Heart right ventricle (tissue), 16 donors: Measurements from ENCODE around the gene CRADD. TPM values are rescaled to one million over a fixed set of nuclear protein-coding genes. Genes with fewer than 3 reads are reported as not detected.

ENCODE experiments used
- ATAC-seq, 8 donors: fragments of 200-7000 bp; cut with Tn5 transposase; one replicate each; pipeline ENCODE4 v1.9.1; 2020; ENCODE audit warnings: mild to moderate bottlenecking in 8 of 8, moderate library complexity in 8 of 8, moderate number of reproducible peaks in 1 of 8
- DNase-seq, 2 donors: peaks; one replicate each; pipeline ENCODE4 v3.0.0-alpha.2; 2020
- H3K27ac ChIP-seq, 10 donors: fragments of 200-600 bp; sonication (generic) in 2 of 10; one replicate each; pipeline versions ENCODE4 v1.5.0 to v1.8.0; 2020 to 2022; ENCODE audit warnings: mild to moderate bottlenecking in 3 of 10
- H3K27me3 ChIP-seq, 7 donors: fragments of 200-600 bp; one replicate each; pipeline ENCODE4 v1.8.0; 2021 to 2022; ENCODE audit warnings: mild to moderate bottlenecking in 2 of 7
- H3K36me3 ChIP-seq, 9 donors: fragments of 200-600 bp; sonication (generic) in 1 of 9; one replicate each; pipeline versions ENCODE4 v1.5.0 to v1.8.0; 2020 to 2022; ENCODE audit warnings: mild to moderate bottlenecking in 2 of 9
- H3K4me1 ChIP-seq, 9 donors: fragments of 200-600 bp; sonication (generic) in 1 of 9; one replicate each; pipeline versions ENCODE4 v1.5.0 to v1.8.0; 2020 to 2022; ENCODE audit warnings: mild to moderate bottlenecking in 4 of 9
- H3K4me3 ChIP-seq, 10 donors: fragments of 200-600 bp; sonication (generic) in 2 of 10; one replicate each; pipeline versions ENCODE4 v1.5.0 to v1.8.0; 2020 to 2022; ENCODE audit warnings: mild to moderate bottlenecking in 7 of 10, moderate library complexity in 2 of 10
- H3K9me3 ChIP-seq, 11 donors: fragments of 200-600 bp in 10 of 11; sonication (generic) in 2 of 11; one replicate each; pipeline versions ENCODE4 v1.5.0 to v1.8.0; 2013 to 2022; ENCODE audit warnings: mild to moderate bottlenecking in 2 of 11, control low read depth in 1 of 11, moderate library complexity in 1 of 11
- CTCF ChIP-seq, 9 donors: fragments of 200-600 bp; sonication (generic) in 2 of 9; IDR thresholded peaks; one replicate each; pipeline versions ENCODE4 v1.5.0 to v1.8.0; 2021 to 2022; ENCODE audit warnings: antibody characterized with exemption in 9 of 9, mild to moderate bottlenecking in 5 of 9, moderate library complexity in 1 of 9
- WGBS, 2 donors: extraction: QIAGEN DNeasy Blood & Tissue Kit; methylation state at CpG; one replicate each; pipeline ENCODE4 v1.1.7; 2013; ENCODE audit warnings: inconsistent platforms in 1 of 2; 5-methylcytosine and 5-hydroxymethylcytosine counted together
- intact Hi-C, 10 donors: fragments of 100-400 bp; cut with DNase I; formaldehyde crosslinking; loops; one replicate each; pipeline versions ENCODE4 v1.11.1 to v1.14.2; 2022
- polyA plus RNA-seq, 2 donors: library from polyadenylated mRNA; stranded (reverse); fragments of 200-250 nt; gene quantifications; one replicate each; pipeline ENCODE4 v1.2.3, GENCODE V29; 2013
- total RNA-seq, 10 donors: library from RNA; stranded (reverse); fragmentation: NEBNext Ultra II Directional in 3 of 10; extraction: Animal tissue kit (Norgen Biotek cat#: 25700) in 3 of 10; gene quantifications; one replicate each; pipeline versions ENCODE4 v1.2.1 to v1.2.4, GENCODE V29; 2021 to 2023
- donor health status: Arrhythmogenic right ventricular cardiomyopathy.
- donor health status: ischemic (EF 13 %, LVEDD 7.1; RV severe dilation, severe dysfunction).
- donor health status: healthy with polysubstance abuse.
- donor health status: DM: no; HTN: yes; CAD: no.
- donor health status: DM: no; HTN: no; CAD: no.
- donor health status: ischemic (EF 25% LVEDD 6.9; RV normal size, moderate dysfunction).
- donor health status: ischemic (EF 25% LVEDD 5.7; RV mildly dilated, moderate dysfunction).
- donor health status: healthy.
- donor health status: DM: yes; HTN: yes; CAD: no.
- donor health status: Ischemic cardiomyopathy.
- donor health status: ischemic (EF 35%, LVEDD 5.7; RV mildly dilated, moderate dysfunction).
- donor health status: nonischemic (EF 11% LVEDD 7.7; RV severe dilation, severe dysfunction).
- donor health status: DM: yes; HTN: yes; CAD: no.
- donor health status: PGD.
- donor health status: ischemic (EF 29% LVEDD 5.4; RV normal size, mild dysfunction).
- donor health status: nonischemic (EF 23%, LVEDD 6.1; RV moderate dilation, normal function).

The CRADD gene
- total and polyA plus RNA-seq, 12 donors: 5.0 to 80.1 (median 51.4) TPM

- Histone ChIP-seq H3K4me3 (peak overlapping the region in 7 of 10 donors; percentile 7 to 35 (median 28)), H3K27me3 (no peaks in the 10 kb centered on the region), H3K9me3 (no peaks in the 10 kb centered on the region), H3K36me3 (no peaks in the 10 kb centered on the region), H3K4me1 (peaks cover 20 to 55% (median 42%) of the 10 kb centered on the region in 9 donors), H3K27ac (peak overlapping the region; percentile 70 to 94 (median 86))
- TF ChIP-seq CTCF (IDR thresholded peaks at IDR 0.05): peak in 2 of 9 donors; percentile 5 to 8
- ATAC-seq (peak; percentile 88 to 96 (median 90)), DNase-seq (peak; percentile 85 to 95)
- 4% methylated on average over 17 of the region's 17 CpGs for WGBS, 2 donors
- intact Hi-C loops: loop anchor here in 7 of 10 donors (1.0 to 10.0 kb wide), 20 partner anchors 53 to 327 kb away; partner anchors contain the start of genes CRADD (in 2 of the 7) and SOCS2 (in 1 of the 7)
These were observed 217.4 kb downstream of the CRADD start for GRCh38 chr12:93894391-93895088.

GRCh38 chr12:93895089-93895445, 217.9 kb downstream of the CRADD start:
- peak in 5 of 8 donors; percentile 9 to 46 (median 31) for ATAC-seq
- no peaks in the 10 kb centered on the region for H3K27me3 ChIP-seq
- peaks cover 20 to 55% (median 42%) of the 10 kb centered on the region in 9 donors for H3K4me1 ChIP-seq
- 11 to 13% methylated on average over 6 of the region's 6 CpGs for WGBS, 2 donors
- H3K9me3 ChIP-seq: no peaks in the 10 kb centered on the region
- intact Hi-C loops: loop anchor here in 7 of 10 donors (1.0 to 10.0 kb wide), 16 partner anchors 52 to 328 kb away; partner anchors contain the start of genes CRADD (in 1 of the 7) and SOCS2 (in 1 of the 7)
- DNase-seq: no peak
- no peaks in the 10 kb centered on the region for H3K36me3 ChIP-seq
- peak overlapping the region; percentile 70 to 94 (median 86) for H3K27ac ChIP-seq
- peak overlapping the region in 7 of 10 donors; percentile 7 to 35 (median 28) for H3K4me3 ChIP-seq
- peak in 3 of 9 donors; percentile 16 to 21 (median 20) for TF ChIP-seq CTCF (IDR thresholded peaks at IDR 0.05)

GRCh38 chr12:93896427-93896826, 219.3 kb downstream of the CRADD start:
- H3K36me3 ChIP-seq: no peaks in the 10 kb centered on the region
- intact Hi-C loops: loop anchor here in 7 of 10 donors (5.0 to 10.0 kb wide), 13 partner anchors 51 to 329 kb away; partner anchors contain the start of genes CRADD (in 1 of the 7) and SOCS2 (in 1 of the 7)
- H3K27ac ChIP-seq: peak overlapping the region in 3 of 10 donors; percentile 88 to 94 (median 89)
- peaks cover 20 to 55% (median 42%) of the 10 kb centered on the region in 9 donors for H3K4me1 ChIP-seq
- peaks cover 0 to 2% (median 0%) of the 10 kb centered on the region in 11 donors for H3K9me3 ChIP-seq
- ATAC-seq (no peak), DNase-seq (no peak)
- H3K27me3 ChIP-seq: no peaks in the 10 kb centered on the region
- TF ChIP-seq CTCF (IDR thresholded peaks at IDR 0.05): peak in 3 of 9 donors; percentile 8 to 12 (median 9)
- 86 to 98% methylated on average over 1 of the region's 1 CpG for WGBS, 2 donors
- no peak overlapping the region for H3K4me3 ChIP-seq

GRCh38 chr12:93896952-93897351, 219.8 kb downstream of the CRADD start:
- H3K27me3 ChIP-seq: no peaks in the 10 kb centered on the region
- no peak overlapping the region for H3K4me3 ChIP-seq
- ATAC-seq (no peak), DNase-seq (no peak)
- H3K36me3 ChIP-seq: no peaks in the 10 kb centered on the region
- peak overlapping the region in 1 of 10 donors; percentile 94 for H3K27ac ChIP-seq
- TF ChIP-seq CTCF (IDR thresholded peaks at IDR 0.05): no peak
- H3K9me3 ChIP-seq: peaks cover 0 to 7% (median 0%) of the 10 kb centered on the region in 11 donors
- H3K4me1 ChIP-seq: peaks cover 20 to 55% (median 42%) of the 10 kb centered on the region in 9 donors
- 89 to 94% methylated on average over 6 of the region's 6 CpGs for WGBS, 2 donors
- intact Hi-C loops: loop anchor here in 7 of 10 donors (5.0 to 10.0 kb wide), 13 partner anchors 50 to 330 kb away; partner anchors contain the start of genes CRADD (in 1 of the 7) and SOCS2 (in 1 of the 7)
